ES-I3 (cell line): ENCODE results near the gene PPP1R1A.

ENCODE experiments used
- H3K36me3 ChIP-seq: 2 replicates; pipeline ENCODE4 v1.6.1; 2013; ENCODE audit warnings: mild to moderate bottlenecking, low read length, control low read depth, moderate library complexity; ENCODE audit not compliant: insufficient read depth
- H3K4me1 ChIP-seq: 2 replicates; pipeline ENCODE4 v1.6.1; 2013; ENCODE audit warnings: mild to moderate bottlenecking, control low read depth, low read length; ENCODE audit not compliant: insufficient read depth
- H3K9ac ChIP-seq: 2 replicates; pipeline ENCODE4 v1.6.1; 2013; ENCODE audit warnings: low read depth, mild to moderate bottlenecking, low read length, moderate library complexity
- H3K9me3 ChIP-seq: 2 replicates; pipeline ENCODE4 v1.6.1; 2013; ENCODE audit warnings: mild to moderate bottlenecking, low read length, moderate library complexity; ENCODE audit not compliant: control insufficient read depth, insufficient read depth

PPP1R1A gene

GRCh38 chr12:54592316-54592715 is 3.9 kb upstream of the PPP1R1A start:
- Histone ChIP-seq H3K4me1 (peaks cover 14% of the 10 kb centered on the region), H3K36me3 (no peaks in the 10 kb centered on the region)

GRCh38 chr12:54590978-54591591 is 2.6 kb upstream of the PPP1R1A start:
- H3K9me3 ChIP-seq, result no peaks in the 10 kb centered on the region
- H3K9ac ChIP-seq, result no peak overlapping the region
- peaks cover 16% of the 10 kb centered on the region for H3K4me1 ChIP-seq
- no peaks in the 10 kb centered on the region for H3K36me3 ChIP-seq

More at GRCh38 chr12:54592316-54592715, 3.9 kb upstream of the PPP1R1A start:
- no peaks in the 10 kb centered on the region for H3K9me3 ChIP-seq
- H3K9ac ChIP-seq, result no peak overlapping the region

GRCh38 chr12:54589964-54590363 is 1.5 kb upstream of the PPP1R1A start:
- H3K36me3 ChIP-seq, result no peaks in the 10 kb centered on the region
- H3K9ac ChIP-seq, result no peak overlapping the region
- peaks cover 16% of the 10 kb centered on the region for H3K4me1 ChIP-seq
- H3K9me3 ChIP-seq, result no peaks in the 10 kb centered on the region

- no peaks in the 10 kb centered on the region for H3K9me3 ChIP-seq
- peak overlapping the region; percentile 53; the same call in 1 of the 2 replicates for H3K9ac ChIP-seq
- peaks cover 19% of the 10 kb centered on the region for H3K4me1 ChIP-seq
- no peaks in the 10 kb centered on the region for H3K36me3 ChIP-seq
These were observed 420 bp upstream of the PPP1R1A start for GRCh38 chr12:54588890-54589267.

GRCh38 chr12:54587315-54587873 is 1.1 kb downstream of the PPP1R1A start:
- Histone ChIP-seq H3K9me3 (no peaks in the 10 kb centered on the region), H3K4me1 (peaks cover 26% of the 10 kb centered on the region), H3K36me3 (no peaks in the 10 kb centered on the region), H3K9ac (peak overlapping the region; percentile 63; the same call in 1 of the 2 replicates)

- no peaks in the 10 kb centered on the region for H3K36me3 ChIP-seq
- no peak overlapping the region for H3K9ac ChIP-seq
- no peaks in the 10 kb centered on the region for H3K9me3 ChIP-seq
- peaks cover 26% of the 10 kb centered on the region for H3K4me1 ChIP-seq
These were observed 1.8 kb downstream of the PPP1R1A start for GRCh38 chr12:54586620-54587019.

GRCh38 chr12:54585243-54585642 is 3.2 kb downstream of the PPP1R1A start:
- Histone ChIP-seq H3K4me1 (peaks cover 18% of the 10 kb centered on the region), H3K36me3 (no peaks in the 10 kb centered on the region), H3K9ac (no peak overlapping the region), H3K9me3 (no peaks in the 10 kb centered on the region)

- Histone ChIP-seq H3K4me1 (peaks cover 16% of the 10 kb centered on the region; the same call in 1 of the 2 replicates), H3K9ac (no peak overlapping the region), H3K9me3 (no peaks in the 10 kb centered on the region), H3K36me3 (no peaks in the 10 kb centered on the region)
These were observed 4.3 kb downstream of the PPP1R1A start for GRCh38 chr12:54584128-54584527.

- H3K4me1 ChIP-seq, result peaks cover 16% of the 10 kb centered on the region; the same call in 1 of the 2 replicates
- H3K36me3 ChIP-seq, result no peaks in the 10 kb centered on the region
- no peaks in the 10 kb centered on the region for H3K9me3 ChIP-seq
- H3K9ac ChIP-seq, result no peak overlapping the region
These were observed 4.7 kb downstream of the PPP1R1A start for GRCh38 chr12:54583726-54584125.

GRCh38 chr12:54581412-54581811 is 7.0 kb downstream of the PPP1R1A start:
- Histone ChIP-seq H3K4me1 (peaks cover 10% of the 10 kb centered on the region; the same call in 1 of the 2 replicates), H3K36me3 (no peaks in the 10 kb centered on the region), H3K9me3 (no peaks in the 10 kb centered on the region), H3K9ac (no peak overlapping the region)

GRCh38 chr12:54579696-54580333 is 8.6 kb downstream of the PPP1R1A start:
- H3K9me3 ChIP-seq, result no peaks in the 10 kb centered on the region
- no peaks in the 10 kb centered on the region for H3K36me3 ChIP-seq
- no peak overlapping the region for H3K9ac ChIP-seq
- peaks cover 10% of the 10 kb centered on the region; the same call in 1 of the 2 replicates for H3K4me1 ChIP-seq

- Histone ChIP-seq H3K36me3 (no peaks in the 10 kb centered on the region), H3K4me1 (peaks cover 10% of the 10 kb centered on the region; the same call in 1 of the 2 replicates), H3K9ac (no peak overlapping the region), H3K9me3 (no peaks in the 10 kb centered on the region)
These were observed 9.2 kb downstream of the PPP1R1A start for GRCh38 chr12:54579258-54579657.

- Histone ChIP-seq H3K9me3 (no peaks in the 10 kb centered on the region), H3K4me1 (peaks cover 6% of the 10 kb centered on the region; the same call in 1 of the 2 replicates), H3K36me3 (no peaks in the 10 kb centered on the region), H3K9ac (no peak overlapping the region)
These were observed 9.7 kb downstream of the PPP1R1A start for GRCh38 chr12:54578778-54579177.

- H3K9me3 ChIP-seq, result no peaks in the 10 kb centered on the region
- no peaks in the 10 kb centered on the region for H3K36me3 ChIP-seq
- H3K9ac ChIP-seq, result no peak overlapping the region
- H3K4me1 ChIP-seq, result peaks cover 19% of the 10 kb centered on the region
These were observed 15.6 kb downstream of the PPP1R1A start for GRCh38 chr12:54572881-54573280.
